Stimulated activated CD8-positive, alpha-beta memory T cell treated with anti-CD3 and anti-CD28 coated beads, Interleukin-12 subunit alpha, Interleukin-12 subunit beta, amount 100 ng/mL, for 1 hour (primary cell): Measurements from ENCODE around the gene TIGD1.
"Not testable (repeated sequence)": the region's sequence is repeated elsewhere in the genome, so short reads cannot be mapped to it uniquely, and the experiment has no call there.

Source experiments
- DNase-seq: peaks from one replicate; pipeline ENCODE4 v3.0.0-alpha.2; 2020; ENCODE audit warnings: low read depth

Gene TIGD1

DNA sequence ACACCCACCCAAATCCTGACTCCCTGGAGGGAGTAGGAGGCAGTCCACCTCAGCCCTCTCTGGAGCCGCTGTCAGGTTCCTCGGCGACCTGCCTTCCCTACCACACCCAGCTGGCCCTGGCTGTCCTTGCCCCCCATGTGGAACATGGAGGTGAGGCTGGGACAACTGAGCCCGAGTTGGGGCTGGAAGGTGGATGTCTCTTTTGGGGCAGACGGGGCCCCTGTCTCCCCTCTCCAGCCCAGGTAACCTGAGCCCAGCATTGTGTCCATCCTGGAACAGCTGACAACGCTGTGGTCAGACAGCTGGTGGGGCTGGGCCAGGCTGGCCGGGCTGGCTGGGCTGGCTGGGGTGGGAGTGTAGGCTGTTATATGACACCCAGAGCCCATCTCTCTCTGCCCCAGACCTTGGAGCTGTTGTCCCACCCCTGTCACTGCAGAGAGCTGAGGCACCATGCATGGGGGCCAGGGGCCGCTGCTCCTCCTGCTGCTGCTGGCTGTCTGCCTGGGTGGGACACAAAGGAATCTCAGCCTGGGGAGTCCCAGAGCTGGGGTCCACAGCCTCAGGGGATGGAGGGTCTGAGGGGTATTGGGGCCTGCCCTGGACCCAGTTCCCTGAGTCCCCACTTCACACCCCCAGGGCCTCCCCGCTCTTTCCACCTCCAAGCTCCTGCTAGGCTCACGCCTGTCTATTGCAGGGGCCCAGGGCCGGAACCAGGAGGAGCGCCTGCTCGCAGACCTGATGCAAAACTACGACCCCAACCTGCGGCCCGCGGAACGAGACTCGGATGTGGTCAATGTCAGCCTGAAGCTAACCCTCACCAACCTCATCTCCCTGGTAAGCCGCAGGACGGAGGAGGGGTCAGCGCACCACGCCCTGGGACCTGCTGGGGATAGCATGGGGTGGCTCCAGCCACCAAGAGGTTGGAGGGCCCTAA lies 10.8 kb downstream of the TIGD1 start, which contains the start of gene CHRNG:
Gene CHRNG, plus strand, starts transcription at position 395 of the 934 bp plus-strand sequence. Its CDS starts 56 bp downstream, at position 451.
- DNase-seq = no peak

DNA sequence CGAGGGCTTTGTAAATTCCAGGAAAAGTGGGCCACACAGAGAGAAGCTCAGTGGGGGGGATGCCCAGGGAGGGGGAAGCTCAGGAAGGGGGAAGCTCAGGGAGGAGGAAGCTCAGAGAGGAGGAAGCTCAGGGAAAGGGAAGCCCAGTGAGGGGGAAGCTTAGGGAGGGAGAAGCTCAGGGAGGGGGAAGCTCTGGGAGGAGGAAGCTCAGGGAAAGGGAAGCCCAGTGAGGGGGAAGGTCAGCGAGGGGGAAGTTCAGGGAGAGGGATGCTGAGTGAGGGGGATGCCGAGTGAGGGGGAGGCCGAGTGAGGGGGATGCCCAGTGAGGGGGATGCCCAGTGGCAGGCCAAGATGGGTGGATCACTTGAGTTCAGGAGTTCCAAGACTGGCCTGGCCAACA lies 11.7 kb downstream of the TIGD1 start:
- DNase-seq = no peak

DNA sequence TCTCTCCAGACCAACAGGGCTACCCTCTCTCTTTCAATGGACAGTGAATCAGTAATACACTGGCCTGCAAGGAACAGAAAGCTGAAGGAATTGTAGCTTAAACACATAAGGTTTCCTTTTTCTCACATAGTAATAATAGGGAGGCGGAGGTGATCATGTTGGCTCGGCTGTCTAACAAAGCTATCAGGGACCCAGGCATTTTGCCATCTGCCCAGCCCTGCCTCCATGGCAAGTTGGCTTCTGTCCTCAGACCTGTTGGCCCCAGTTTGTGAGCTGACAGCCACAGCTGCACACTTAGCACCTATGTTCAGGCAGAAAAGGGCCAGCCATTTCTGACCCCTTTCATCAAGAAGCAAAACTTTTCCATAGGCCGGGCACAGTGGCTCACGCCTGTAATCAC lies 12.9 kb downstream of the TIGD1 start:
- no peak for DNase-seq

DNA sequence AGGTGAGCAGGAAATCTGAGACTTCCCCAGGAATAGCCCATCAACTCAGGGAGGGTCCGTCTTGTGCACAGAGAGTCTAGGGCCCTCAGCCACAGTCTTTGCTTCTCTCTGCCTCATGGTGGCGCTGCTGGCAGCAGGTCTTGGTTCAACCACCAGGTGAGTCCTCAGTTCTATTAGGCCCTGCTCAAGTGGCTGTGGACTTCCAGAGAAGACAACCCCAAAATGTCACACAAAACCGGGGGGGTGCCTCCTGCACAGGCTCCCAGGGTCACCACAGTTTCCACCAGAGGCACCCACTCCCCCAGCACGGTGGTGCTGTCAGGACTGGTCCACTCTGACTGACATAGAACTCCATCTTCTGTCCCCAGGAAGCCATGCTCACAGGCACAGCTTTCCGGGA lies 13.3 kb downstream of the TIGD1 start:
- no peak for DNase-seq

DNA sequence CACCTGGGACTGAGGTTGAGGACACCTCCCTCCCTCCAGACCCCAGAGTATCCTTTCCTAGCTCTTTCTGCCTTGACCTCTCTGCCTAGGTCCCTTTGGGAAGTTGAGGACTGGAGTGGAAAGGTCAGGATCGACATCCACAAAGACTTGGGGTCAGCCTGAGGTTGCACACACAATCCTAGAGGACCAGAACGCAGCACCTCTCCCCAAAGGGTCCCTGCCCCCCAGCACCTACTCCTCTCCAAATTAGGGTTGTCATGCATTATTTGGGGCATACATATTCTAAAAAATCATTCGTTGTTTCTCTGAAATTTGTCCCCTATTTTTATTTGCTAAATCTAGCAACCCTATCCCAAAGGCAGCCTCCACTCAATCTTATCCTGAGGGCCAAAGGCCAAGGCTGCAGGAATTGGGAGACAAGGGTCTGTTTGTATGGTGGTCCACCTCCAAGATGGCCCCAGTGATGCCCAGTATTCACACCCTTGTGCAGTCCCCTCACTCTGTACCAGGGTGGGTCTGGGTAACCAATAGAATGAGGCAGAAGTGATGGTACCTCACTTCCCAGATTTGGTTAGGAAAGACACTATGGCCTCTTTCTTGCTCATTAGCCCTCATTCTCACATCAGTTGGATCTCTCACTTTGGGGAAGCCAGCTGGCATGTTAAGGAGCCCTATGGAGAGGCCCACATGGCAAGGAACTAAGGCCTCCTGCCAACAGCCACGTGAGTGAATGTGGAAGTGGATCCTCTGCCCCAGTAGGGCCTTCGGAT lies 14.4 kb downstream of the TIGD1 start:
- DNase-seq = no peak

DNA sequence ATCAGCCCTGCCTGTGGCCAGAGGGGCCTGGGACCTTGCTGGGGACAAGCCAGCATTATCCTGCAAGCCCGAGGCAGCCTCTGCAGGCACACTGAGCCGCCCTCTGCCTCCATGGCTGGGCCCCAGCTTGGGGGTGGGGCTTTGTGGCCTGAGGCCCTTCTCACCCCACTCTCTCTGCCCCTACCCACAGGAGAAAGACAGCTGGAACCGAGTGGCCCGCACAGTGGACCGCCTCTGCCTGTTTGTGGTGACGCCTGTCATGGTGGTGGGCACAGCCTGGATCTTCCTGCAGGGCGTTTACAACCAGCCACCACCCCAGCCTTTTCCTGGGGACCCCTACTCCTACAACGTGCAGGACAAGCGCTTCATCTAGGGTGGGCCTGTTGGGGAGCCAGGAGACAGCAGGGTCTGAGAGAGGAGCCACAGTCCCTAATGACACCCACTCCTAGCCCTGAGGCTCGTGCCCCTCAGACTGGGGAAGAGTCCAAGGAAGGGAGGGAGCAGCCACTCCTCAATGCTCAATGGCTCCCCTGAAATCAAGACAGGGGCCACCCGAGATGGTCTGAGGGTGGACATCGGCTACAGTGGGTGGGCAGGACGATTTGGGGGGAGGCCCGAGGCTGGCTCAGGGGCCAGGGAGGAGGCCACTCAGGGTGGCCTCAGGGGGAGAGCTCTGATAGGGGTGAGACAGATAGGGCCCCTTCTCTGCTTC lies 15.3 kb downstream of the TIGD1 start:
- DNase-seq = no peak

DNA sequence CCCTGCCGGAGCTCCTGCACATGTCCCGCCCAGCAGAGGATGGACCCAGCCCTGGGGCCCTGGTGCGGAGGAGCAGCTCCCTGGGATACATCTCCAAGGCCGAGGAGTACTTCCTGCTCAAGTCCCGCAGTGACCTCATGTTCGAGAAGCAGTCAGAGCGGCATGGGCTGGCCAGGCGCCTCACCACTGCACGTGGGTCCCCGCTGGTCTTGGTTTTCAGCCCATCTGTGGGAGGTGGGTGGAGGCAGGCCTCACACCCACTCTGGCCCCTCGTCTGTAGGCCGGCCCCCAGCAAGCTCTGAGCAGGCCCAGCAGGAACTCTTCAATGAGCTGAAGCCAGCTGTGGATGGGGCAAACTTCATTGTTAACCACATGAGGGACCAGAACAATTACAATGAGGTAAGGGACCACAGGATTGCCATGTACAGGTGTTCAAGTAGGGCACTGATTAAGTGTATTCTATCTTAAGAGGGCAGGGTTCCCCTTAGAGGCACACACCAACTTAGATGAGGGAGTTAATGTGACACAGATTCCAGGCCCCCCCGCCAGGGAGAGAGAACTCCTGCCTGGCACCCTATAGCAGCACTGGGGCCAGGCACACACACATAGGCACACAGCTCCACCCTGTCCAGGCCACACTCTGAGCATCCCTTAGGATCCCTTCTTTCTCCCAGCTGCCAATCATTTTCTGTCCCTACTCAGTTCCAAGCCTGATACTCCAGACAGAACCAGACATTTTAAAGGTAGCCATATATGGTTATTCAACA lies 16.2 kb downstream of the TIGD1 start:
- DNase-seq = no peak

DNA sequence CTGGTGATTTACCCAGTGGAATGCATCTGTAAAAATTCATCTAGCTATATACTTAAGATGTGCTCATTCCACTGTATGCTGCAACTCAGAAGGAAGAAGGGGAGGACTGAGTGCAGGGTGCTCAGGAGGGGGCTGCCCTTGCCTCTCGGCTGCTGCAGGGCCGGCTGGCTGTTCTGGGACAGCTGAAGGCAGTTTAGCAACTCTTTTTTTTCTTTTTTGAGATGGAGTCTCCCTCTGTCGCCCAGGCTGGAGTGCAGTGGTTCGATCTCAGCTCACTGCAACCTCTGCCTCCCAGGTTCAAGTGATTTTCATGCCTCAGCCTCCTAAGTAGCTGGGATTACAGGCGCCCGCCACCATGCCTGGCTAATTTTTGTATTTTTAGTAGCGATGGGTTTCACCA lies 17.5 kb downstream of the TIGD1 start:
- not testable (repeated sequence) for DNase-seq

DNA sequence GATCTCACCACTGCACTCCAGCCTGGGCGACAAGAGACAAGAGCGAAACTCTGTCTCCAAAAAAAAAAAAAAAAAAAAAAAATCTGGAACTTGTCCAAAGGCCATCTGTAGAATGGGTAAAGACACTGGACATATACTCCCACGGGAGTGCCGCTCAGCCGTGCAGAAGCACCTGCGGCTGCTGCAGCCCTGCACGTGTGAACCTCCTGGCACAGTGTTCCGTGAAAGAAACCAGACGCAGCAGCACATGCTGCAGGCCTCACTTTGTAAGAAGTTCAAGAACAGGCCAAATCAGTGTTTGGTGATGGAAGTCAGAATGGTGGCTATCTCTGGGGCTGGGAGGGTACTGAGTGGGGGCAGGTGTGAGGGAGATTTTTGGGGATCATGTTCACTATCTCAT lies 17.9 kb downstream of the TIGD1 start:
- DNase-seq = no peak

DNA sequence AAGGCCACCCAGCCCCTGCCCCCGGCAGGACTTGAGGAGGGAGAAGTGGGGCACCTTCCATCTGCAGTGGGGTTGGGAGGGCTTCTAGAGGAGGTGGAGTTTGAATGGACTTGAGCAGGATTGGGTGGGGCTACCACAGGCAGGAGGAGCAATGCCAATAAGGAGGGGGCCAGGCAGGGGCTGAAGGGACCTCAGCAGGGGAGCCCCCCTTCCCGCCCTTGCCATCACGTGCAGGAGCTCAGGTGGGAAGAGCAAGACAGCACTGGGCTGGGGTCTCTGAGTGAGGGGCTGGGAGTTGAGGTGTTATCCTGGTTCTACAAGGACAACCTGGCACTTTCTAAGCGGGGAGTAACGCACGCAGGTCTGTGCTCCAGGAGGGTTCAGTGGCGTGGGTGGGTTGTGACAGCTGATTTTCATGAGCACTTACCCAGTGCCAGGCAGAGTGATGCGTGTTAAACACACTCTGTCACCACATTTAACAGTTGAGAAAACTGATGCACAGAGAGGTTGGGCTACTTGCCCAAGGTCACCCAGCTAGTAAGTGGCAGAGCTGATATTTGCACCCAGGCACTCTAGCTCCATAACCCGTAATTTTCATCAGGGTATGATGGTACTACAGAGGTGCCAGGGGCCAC lies 19.6 kb downstream of the TIGD1 start:
- DNase-seq = no peak

DNA sequence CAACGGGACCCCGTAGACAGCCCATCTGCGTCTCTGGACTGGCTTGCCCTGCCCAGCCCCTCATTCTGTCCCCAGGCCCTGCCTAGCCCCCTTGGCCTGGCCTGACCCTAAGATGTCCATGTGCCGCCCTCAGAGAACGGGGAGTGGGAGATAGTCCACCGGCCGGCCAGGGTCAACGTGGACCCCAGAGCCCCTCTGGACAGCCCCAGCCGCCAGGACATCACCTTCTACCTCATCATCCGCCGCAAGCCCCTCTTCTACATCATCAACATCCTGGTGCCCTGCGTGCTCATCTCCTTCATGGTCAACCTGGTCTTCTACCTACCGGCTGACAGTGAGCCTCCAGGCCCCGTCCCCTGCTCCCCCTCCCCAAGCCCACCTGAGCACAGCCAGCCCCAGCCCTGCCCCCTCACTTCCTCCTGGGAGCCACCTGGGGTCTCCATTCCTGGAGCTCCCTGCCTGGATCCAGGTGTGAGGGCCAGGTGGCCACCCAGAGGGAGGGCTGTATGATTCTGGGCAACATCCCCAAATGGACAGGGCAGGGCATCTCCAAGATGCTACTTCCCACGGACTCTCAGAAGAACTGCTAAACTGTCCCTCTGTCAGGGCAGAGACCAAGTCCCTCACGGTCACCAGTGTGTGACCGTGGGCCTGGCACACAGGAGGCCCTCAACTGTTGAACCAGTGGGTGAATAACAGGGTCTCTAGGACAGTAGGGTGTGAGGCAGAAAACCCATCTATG lies 20.4 kb downstream of the TIGD1 start:
- no peak for DNase-seq

DNA sequence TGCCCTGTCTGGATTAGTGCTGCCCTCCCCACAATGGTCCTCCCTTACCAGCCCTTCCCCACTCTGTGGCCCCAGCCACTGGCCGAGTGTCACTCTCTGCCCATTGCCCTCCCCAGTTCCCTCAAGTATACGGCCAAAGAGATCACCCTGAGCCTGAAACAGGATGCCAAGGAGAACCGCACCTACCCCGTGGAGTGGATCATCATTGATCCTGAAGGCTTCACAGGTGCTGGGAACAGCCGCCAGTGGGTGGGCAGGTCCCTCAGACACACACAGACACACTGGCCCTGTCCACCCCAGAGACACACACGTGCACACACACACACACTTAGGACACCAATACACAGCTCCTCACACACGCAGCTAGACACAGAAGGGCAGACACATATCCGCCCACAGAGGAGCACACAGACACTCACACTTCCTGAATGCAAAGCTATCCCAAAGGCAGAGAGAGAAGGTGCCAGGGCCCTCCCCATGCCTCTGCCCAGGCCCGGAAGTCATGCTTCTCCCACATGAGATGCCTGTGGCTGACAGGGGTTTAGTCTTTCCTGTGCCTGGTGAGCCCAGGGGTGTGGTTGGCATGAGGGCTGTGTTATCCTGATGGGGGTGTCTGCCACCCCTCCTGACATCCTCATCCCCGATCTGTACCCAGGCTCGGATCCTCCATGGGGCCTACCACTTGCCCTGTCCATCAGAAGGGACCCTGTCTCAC lies 21.5 kb downstream of the TIGD1 start:
- no peak for DNase-seq

DNA sequence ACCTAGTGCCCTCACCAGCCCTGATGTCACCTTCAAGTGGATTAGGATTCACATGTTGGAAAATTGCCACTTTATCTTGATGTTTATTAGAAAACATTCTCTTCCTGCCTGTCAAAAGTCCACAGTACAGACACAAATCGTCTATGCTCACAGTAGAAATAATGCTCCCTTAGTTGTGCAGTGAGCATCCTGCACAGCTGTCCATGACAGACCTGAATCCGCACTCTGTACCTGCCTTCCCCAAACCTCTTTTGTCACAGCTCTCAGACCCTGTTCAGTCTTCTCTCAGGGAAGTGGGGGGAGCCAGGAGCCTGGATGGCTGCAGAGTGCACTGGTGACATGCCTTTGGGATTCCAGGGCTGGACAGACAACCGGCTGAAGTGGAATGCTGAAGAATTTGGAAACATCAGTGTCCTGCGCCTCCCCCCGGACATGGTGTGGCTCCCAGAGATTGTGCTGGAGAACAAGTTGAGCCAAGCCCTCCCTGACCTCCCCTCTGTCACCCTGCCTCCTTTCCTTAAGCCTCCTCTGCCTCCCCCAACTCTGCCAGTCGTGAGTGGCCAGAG lies 22.4 kb downstream of the TIGD1 start:
- DNase-seq = no peak

DNA sequence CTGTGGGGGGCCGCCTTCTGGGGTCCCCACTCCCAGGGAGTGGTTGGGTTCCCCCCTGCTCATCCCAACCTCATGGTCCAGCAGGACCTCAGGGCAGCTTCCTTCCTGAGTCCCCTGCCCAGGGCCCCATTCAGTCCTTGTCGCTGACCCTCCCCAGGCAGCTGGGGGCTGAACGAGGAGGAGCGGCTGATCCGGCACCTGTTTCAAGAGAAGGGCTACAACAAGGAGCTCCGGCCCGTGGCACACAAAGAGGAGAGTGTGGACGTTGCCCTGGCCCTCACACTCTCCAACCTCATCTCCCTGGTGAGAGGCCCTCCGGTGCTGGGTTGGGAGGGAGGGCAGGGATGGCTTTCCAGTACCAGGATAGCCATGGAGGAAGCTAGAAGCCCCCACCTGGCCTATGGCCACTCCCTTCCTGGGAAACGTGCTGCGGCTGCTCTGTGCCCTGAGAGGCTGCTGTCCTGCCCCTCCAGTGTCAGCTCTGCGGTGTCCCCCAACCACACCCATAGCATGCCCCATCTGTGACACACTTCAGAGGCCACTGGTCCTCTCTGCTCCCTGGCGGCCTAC lies 23.9 kb downstream of the TIGD1 start:
- DNase-seq = no peak

DNA sequence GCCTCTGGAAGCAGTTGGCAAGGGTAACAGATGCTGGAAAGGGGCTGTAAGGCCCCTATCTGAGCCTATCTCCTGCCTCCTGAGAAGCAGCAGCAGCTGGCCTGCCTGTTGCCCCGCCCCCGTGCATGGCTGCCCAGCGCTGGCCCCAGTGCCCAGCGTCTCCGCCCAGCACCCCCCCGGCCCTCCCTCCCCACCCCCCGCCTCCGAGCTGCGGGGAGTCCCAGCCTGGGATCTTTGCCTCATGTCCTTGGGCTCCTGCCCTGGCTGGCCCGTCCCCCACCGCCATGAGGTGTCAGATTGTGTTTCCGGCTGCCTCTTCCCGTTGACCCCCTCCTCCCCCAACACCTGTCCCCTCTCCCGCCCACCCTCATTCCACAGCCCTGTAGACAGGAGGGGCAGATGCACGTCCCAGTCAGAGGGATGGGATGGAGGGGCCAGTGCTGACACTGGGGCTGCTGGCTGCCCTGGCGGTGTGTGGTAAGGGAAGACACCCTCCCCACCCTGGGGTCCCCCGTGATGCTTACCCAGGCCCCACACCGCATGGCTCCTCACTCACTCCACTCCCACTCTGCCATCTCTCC lies 24.5 kb downstream of the TIGD1 start, which contains the start of gene CHRND:
Gene CHRND, plus strand, starts transcription at position 370 of the 581 bp plus-strand sequence. Its CDS starts 56 bp downstream, at position 426.
- no peak for DNase-seq

DNA sequence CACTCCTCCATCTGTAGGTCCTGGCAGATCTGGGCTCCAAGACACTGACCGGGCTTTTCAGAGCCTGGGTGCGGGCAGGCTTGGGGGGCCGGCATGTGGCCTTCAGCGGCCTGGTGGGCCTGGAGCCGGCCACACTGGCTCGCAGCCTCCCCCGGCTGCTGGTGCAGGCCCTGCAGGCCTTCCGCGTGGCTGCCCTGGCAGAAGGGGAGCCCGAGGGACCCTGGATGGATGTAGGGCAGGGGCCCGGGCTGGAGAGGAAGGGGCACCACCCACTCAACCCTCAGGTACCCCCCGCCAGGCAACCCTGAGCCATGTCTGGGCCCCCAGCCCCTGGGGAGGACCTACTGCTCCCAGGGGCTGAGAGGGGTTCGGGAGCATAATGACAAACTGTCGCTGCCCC lies 25.2 kb downstream of the TIGD1 start:
- no peak for DNase-seq

DNA sequence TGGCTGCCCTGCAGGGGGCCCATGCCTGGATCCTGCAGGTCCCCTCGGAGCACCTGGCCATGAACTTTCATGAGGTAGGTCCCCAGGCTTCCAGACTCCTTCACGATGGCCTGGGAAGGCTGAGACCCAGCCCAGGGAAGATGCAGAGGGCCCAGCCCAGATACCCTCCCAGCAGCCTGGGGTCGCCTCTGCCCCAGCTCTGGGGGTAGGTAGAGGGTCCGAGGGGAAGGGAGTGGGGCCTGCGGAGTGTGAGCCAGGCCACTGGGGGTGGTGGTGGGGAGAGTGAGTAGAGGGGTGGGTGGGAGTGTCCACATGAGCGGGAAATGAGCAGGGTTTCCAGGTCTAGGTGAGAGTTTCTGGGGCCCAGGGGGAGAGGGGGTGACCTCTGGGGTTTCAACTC lies 25.6 kb downstream of the TIGD1 start:
- no peak for DNase-seq
